Type B pancreatic cell (in vitro differentiated cells): ENCODE results near the gene TMBIM1. TPM values are rescaled to one million over a fixed set of nuclear protein-coding genes. Genes with fewer than 3 reads are reported as not detected.
A peak's percentile ranks its signal among the peaks of the same experiment; 100 is the strongest.

Experiments
- DNase-seq: peaks from one replicate; pipeline ENCODE4 v3.0.0; 2021; ENCODE audit warnings: mixed read lengths; ENCODE audit not compliant: unreplicated experiment; ENCODE audit errors: extremely low spot score
- H3K27ac Mint-ChIP-seq: 2 replicates; pipeline ENCODE4 v1.8.0; 2021; ENCODE audit warnings: mild to moderate bottlenecking, mixed read lengths
- H3K27me3 Mint-ChIP-seq: 2 replicates; pipeline ENCODE4 v1.8.0; 2021; ENCODE audit warnings: mixed read lengths
- H3K36me3 Mint-ChIP-seq: 2 replicates; pipeline ENCODE4 v1.8.0; 2021; ENCODE audit warnings: mixed read lengths
- H3K4me1 Mint-ChIP-seq: one replicate; pipeline ENCODE4 v1.8.0; 2021; ENCODE audit warnings: mixed read lengths; ENCODE audit not compliant: unreplicated experiment
- H3K4me3 Mint-ChIP-seq: 2 replicates; pipeline ENCODE4 v1.8.0; 2021; ENCODE audit warnings: mild to moderate bottlenecking, mixed read lengths
- H3K9me3 Mint-ChIP-seq: 2 replicates; pipeline ENCODE4 v1.8.0; 2021; ENCODE audit warnings: mixed read lengths
- CTCF ChIP-seq: fragments of 200-600 bp; sonication (generic); conservative IDR thresholded peaks from 2 replicates; pipeline ENCODE4 v1.5.0; 2021; ENCODE audit warnings: antibody characterized with exemption, mild to moderate bottlenecking
- total RNA-seq: library from RNA; stranded (reverse); gene quantifications from 2 replicates; pipeline ENCODE4 v1.2.1, GENCODE V29; 2021; ENCODE audit warnings: low replicate concordance

TMBIM1 gene
- total RNA-seq, 1 donor from 2014 or later, result 94.5 TPM

GRCh38 chr2:218327451-218328210 lies 35.3 kb upstream of the TMBIM1 start:
- TF ChIP-seq CTCF, result no peak

GRCh38 chr2:218326315-218326714 lies 34.0 kb upstream of the TMBIM1 start:
- no peak for DNase-seq
- no peak overlapping the region for H3K27ac Mint-ChIP-seq
- H3K4me1 Mint-ChIP-seq, result peaks cover 51% of the 10 kb centered on the region
- no peaks in the 10 kb centered on the region for H3K27me3 Mint-ChIP-seq
- H3K9me3 Mint-ChIP-seq, result no peaks in the 10 kb centered on the region
- TF ChIP-seq CTCF, result no peak
- no peaks in the 10 kb centered on the region for H3K36me3 Mint-ChIP-seq
- no peak overlapping the region for H3K4me3 Mint-ChIP-seq

More at GRCh38 chr2:218327451-218328210, 35.3 kb upstream of the TMBIM1 start:
- Mint-ChIP-seq H3K27ac (no peak overlapping the region), H3K4me1 (peaks cover 53% of the 10 kb centered on the region), H3K36me3 (no peaks in the 10 kb centered on the region), H3K9me3 (no peaks in the 10 kb centered on the region), H3K27me3 (no peaks in the 10 kb centered on the region), H3K4me3 (peak overlapping the region; percentile 6)
- DNase-seq, result no peak

GRCh38 chr2:218325566-218326160 lies 33.4 kb upstream of the TMBIM1 start:
- no peaks in the 10 kb centered on the region for H3K9me3 Mint-ChIP-seq
- H3K27ac Mint-ChIP-seq, result no peak overlapping the region
- TF ChIP-seq CTCF, result no peak
- no peaks in the 10 kb centered on the region for H3K27me3 Mint-ChIP-seq
- peak overlapping the region; percentile 31 for H3K4me3 Mint-ChIP-seq
- DNase-seq, result no peak
- no peaks in the 10 kb centered on the region for H3K36me3 Mint-ChIP-seq
- peaks cover 51% of the 10 kb centered on the region for H3K4me1 Mint-ChIP-seq

GRCh38 chr2:218323526-218324472 lies 31.5 kb upstream of the TMBIM1 start:
- Mint-ChIP-seq H3K4me1 (peaks cover 51% of the 10 kb centered on the region), H3K9me3 (no peaks in the 10 kb centered on the region), H3K4me3 (peak overlapping the region; percentile 96), H3K27ac (peak overlapping the region; percentile 86), H3K27me3 (no peaks in the 10 kb centered on the region), H3K36me3 (no peaks in the 10 kb centered on the region)
- TF ChIP-seq CTCF, result no peak
- DNase-seq, result no peak

- H3K27ac Mint-ChIP-seq, result peak overlapping the region; percentile 86
- H3K36me3 Mint-ChIP-seq, result no peaks in the 10 kb centered on the region
- peaks cover 46% of the 10 kb centered on the region for H3K4me1 Mint-ChIP-seq
- peak; percentile 88 for DNase-seq
- H3K9me3 Mint-ChIP-seq, result no peaks in the 10 kb centered on the region
- no peaks in the 10 kb centered on the region for H3K27me3 Mint-ChIP-seq
- TF ChIP-seq CTCF, result no peak
- peak overlapping the region; percentile 96 for H3K4me3 Mint-ChIP-seq
Observed at GRCh38 chr2:218322768-218323525, 30.6 kb upstream of the TMBIM1 start.
